Activated T-helper 1 cell treated with anti-CD3 and anti-CD28 coated beads, Interleukin-12 subunit alpha, Interleukin-12 subunit beta, Interleukin-2, Interleukin-4 antibody, amounts not matched to agents 30 ng/mL and 10 ng/mL and 1 ng/mL, durations not matched to agents 14 hours and 24 hours and 36 hours (primary cell): ENCODE results near the gene COL9A3. TPM values are rescaled to one million over a fixed set of nuclear protein-coding genes. Genes with fewer than 3 reads are reported as not detected.

Experiments
- DNase-seq: peaks from one replicate; pipeline ENCODE4 v3.0.0; 2021; ENCODE audit warnings: low spot score
- H3K27ac Mint-ChIP-seq: one replicate; pipeline ENCODE4 v1.8.0; 2021; ENCODE audit warnings: mild to moderate bottlenecking, mixed read lengths
- H3K27me3 Mint-ChIP-seq: one replicate; pipeline ENCODE4 v1.8.0; 2022; ENCODE audit warnings: mild to moderate bottlenecking, moderate library complexity, mixed read lengths; ENCODE audit not compliant: insufficient read depth
- H3K36me3 Mint-ChIP-seq: one replicate; pipeline ENCODE4 v1.8.0; 2021; ENCODE audit warnings: low read depth, mixed read lengths
- H3K4me1 Mint-ChIP-seq: one replicate; pipeline ENCODE4 v1.8.0; 2021; ENCODE audit warnings: low read depth, mixed read lengths
- H3K4me3 Mint-ChIP-seq: one replicate; pipeline ENCODE4 v1.8.0; 2021; ENCODE audit warnings: mild to moderate bottlenecking, moderate library complexity, mixed read lengths
- H3K9me3 Mint-ChIP-seq: one replicate; pipeline ENCODE4 v1.8.0; 2021; ENCODE audit warnings: mixed read lengths
- intact Hi-C: fragments of 100-400 bp; cut with micrococcal nuclease; formaldehyde crosslinking; loops from one replicate; pipeline ENCODE4 v1.15.1; 2024
- total RNA-seq: library from RNA; stranded (reverse); gene quantifications from 2 replicates; pipeline ENCODE4 v1.2.3, GENCODE V29; 2022

COL9A3 gene
- total RNA-seq, 1 donor from 2014 or later: not detected

DNA sequence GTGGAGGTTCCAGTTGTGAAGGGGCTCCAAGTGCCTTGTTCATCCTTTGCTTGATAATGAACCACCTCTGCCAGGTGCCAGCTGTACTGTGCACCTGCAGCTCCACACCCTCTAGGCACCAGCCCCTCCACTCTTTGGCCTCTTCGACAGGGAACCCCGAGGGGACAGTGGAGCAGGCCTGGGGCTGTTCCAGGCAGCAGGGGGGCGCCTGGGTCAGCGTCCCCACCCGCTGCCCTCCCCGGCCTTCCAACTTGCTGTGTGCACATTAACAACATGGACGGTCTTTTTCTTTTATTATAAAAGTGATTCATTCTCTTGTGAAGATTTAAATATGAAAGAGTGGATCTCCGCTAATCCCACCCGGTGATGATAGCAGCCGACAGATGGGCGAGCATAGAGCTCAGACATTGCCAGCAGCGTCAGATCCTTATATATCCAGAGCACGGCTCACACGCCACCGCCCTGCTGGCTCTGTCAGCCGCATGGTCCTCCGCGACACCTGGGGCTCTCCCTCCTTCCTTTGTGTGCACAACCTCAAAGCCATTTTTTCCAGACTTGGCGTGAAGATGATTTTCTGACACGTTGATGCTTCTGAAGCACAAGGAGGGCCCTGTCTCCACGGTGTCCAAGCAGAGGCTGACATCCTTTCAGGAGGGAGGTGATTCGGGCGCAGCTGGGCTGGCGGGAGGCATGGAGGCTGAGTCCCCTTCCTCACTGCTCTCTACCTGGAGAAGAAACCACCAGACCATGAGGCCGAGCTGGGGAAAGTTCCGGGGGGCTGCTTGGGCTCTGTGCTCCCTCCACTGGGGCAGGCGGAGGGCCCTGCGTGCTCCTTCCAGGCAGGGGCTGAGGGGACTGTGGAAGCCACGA, 42.8 kb upstream of the COL9A3 start:
- Mint-ChIP-seq H3K36me3 (no peaks in the 10 kb centered on the region), H3K4me1 (peaks cover 36% of the 10 kb centered on the region), H3K4me3 (no peak overlapping the region), H3K27ac (no peak overlapping the region), H3K27me3 (peaks cover 5% of the 10 kb centered on the region), H3K9me3 (no peaks in the 10 kb centered on the region)
- no peak for DNase-seq
- intact Hi-C loops: no loop called here

GRCh38 chr20:62774762-62775161, 42.1 kb upstream of the COL9A3 start:
- DNase-seq: no peak
- peaks cover 5% of the 10 kb centered on the region for H3K27me3 Mint-ChIP-seq
- H3K4me3 Mint-ChIP-seq: peak overlapping the region; percentile 30
- H3K9me3 Mint-ChIP-seq: no peaks in the 10 kb centered on the region
- H3K36me3 Mint-ChIP-seq: no peaks in the 10 kb centered on the region
- H3K4me1 Mint-ChIP-seq: peaks cover 36% of the 10 kb centered on the region
- intact Hi-C loops: no loop called here
- peak overlapping the region; percentile 58 for H3K27ac Mint-ChIP-seq

DNA sequence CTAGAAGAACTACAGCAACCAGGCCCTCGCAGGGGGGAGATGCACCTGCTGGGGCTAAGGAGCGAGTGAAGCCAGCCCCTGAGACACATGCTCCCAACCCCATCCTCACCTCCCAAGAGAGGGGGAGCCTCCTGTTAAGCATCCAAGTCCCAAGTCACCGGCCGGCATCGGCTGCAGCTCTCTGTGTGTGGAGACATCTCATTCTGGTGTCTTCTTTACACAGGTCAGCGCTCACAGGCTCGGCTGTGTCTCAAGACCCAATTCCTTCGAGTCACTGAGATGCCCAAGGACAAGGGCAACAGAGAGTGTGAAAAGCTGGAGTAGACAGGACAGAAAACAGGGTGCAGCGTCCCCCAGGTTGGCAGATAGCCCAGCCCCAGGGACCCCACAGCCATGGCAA, 41.6 kb upstream of the COL9A3 start:
- no peak for DNase-seq
- H3K36me3 Mint-ChIP-seq: no peaks in the 10 kb centered on the region
- H3K27me3 Mint-ChIP-seq: peaks cover 5% of the 10 kb centered on the region
- peaks cover 36% of the 10 kb centered on the region for H3K4me1 Mint-ChIP-seq
- no peak overlapping the region for H3K4me3 Mint-ChIP-seq
- H3K9me3 Mint-ChIP-seq: no peaks in the 10 kb centered on the region
- intact Hi-C loops: no loop called here
- no peak overlapping the region for H3K27ac Mint-ChIP-seq

DNA sequence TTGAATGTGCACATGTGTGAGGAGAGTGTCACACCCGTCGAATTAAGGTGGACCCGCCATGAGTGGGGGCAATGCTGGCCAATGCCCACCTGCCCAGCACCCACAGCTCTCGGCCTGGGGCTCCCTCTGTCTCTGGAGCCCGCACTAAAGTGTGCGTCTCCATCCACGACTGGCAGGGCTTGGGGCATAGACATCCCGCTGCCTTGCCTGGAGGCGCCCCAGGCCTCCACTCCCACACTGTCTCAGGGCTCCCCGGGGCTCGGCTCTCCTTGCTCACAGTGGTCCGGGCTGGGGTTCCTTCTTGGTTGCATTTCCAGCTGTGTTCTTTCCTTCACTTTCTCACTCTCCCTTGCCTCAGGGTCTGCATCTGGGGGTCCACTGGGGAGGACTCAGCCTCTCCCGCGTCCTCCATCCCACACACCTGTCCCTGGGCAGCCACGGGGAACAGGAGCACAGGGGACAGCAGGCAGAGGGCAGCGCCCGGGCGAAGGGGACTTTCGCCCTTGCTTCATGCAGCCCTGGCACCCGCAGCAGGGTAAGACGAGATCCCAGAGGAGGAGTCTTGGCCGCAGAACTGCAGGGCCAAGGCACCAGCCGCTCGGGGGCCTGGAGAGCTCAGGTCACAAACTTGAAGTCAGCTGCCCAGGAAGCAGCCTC, 40.7 kb upstream of the COL9A3 start:
- Mint-ChIP-seq H3K27me3 (peaks cover 5% of the 10 kb centered on the region), H3K27ac (peak overlapping the region; percentile 91), H3K4me3 (peak overlapping the region; percentile 37), H3K4me1 (peaks cover 36% of the 10 kb centered on the region), H3K36me3 (no peaks in the 10 kb centered on the region), H3K9me3 (no peaks in the 10 kb centered on the region)
- intact Hi-C loops: loop anchor here (1.0 kb wide), 1 partner anchor 36 kb away; no protein-coding TSS in a partner anchor
- DNase-seq: no peak

DNA sequence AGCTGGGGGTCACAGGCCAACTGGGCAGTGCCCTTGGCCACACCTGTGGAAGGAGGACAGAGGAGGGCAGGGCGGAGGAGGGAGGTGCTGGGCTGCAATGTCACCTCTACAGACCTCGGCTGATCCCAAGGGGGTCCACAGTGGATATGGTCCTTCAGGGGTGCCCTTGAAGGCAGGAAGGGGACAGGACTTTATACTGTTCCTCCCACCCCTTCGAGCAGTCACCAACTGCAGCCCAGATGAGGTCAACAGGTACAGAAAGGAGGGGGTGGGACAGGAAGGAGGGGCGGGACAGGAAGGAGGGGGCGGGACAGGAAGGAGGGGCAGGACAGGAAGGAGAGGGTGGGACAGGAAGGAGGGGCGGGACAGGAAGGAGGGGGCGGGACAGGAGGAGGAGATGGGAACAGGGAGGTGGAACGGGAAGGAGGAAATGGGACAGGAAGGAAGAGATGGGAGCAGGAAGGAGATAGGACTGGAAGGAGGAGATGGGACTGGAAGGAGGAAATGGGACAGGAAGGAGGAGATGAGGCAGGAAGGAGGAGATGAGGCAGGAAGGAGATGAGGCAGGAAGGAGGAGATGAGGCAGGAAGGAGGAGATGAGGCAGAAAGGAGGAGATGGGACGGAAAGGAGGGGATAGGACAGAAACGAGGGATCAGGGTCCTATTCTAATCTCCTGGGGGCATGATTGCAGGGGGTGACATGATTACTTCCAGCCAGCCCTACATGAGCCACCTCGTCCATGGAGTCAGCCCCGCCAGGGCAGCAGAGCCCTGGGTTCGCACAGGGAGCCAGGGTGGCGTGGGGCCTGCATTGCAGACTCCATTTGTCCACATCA, 39.9 kb upstream of the COL9A3 start:
- DNase-seq: peak; percentile 51
- intact Hi-C loops: loop anchor here (1.0 kb wide), 1 partner anchor 37 kb away; no protein-coding TSS in a partner anchor
- Mint-ChIP-seq H3K9me3 (no peaks in the 10 kb centered on the region), H3K36me3 (no peaks in the 10 kb centered on the region), H3K4me3 (peak overlapping the region; percentile 61), H3K27ac (peak overlapping the region; percentile 91), H3K4me1 (peaks cover 36% of the 10 kb centered on the region), H3K27me3 (peaks cover 5% of the 10 kb centered on the region)

DNA sequence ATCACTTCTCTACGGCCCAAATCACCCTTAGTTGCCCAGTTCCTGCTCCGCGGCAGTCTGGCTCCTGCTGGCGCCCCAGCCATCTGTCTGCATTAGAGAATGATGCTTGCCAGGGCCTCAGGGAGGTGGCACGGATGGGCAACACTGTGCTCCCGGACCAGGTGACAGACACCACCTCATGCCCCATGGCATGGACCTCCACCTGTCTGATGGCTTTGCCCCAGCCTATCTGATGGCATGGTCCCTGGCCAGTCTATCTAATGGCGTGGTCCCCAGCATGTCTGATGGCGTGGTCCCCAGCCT, 39.4 kb upstream of the COL9A3 start:
- Mint-ChIP-seq H3K27me3 (peaks cover 5% of the 10 kb centered on the region), H3K36me3 (no peaks in the 10 kb centered on the region), H3K9me3 (no peaks in the 10 kb centered on the region), H3K4me3 (no peak overlapping the region), H3K27ac (peak overlapping the region; percentile 91), H3K4me1 (peaks cover 36% of the 10 kb centered on the region)
- intact Hi-C loops: no loop called here
- no peak for DNase-seq

DNA sequence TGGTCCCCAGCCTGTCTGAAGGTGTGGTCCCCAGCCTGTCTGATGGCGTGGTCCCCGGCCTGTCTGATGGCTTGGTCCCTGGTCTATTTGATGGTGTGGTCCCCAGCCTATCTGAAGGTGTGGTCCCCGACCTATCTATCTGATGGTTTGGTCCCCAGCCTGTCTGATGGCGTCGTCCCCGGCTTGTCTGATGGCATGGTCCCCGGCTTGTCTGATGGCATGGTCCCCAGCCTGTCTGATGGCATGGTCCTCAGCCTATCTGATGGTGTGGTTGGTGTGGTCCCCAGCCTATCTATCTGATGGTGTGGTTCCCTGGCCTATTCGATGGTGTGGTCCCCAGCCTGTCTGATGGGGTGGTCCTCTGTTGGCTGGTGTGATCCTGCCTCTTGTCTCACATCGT, 38.8 kb upstream of the COL9A3 start:
- H3K4me1 Mint-ChIP-seq: peaks cover 35% of the 10 kb centered on the region
- intact Hi-C loops: no loop called here
- no peak for DNase-seq
- H3K36me3 Mint-ChIP-seq: no peaks in the 10 kb centered on the region
- H3K4me3 Mint-ChIP-seq: no peak overlapping the region
- H3K9me3 Mint-ChIP-seq: no peaks in the 10 kb centered on the region
- peaks cover 5% of the 10 kb centered on the region for H3K27me3 Mint-ChIP-seq
- H3K27ac Mint-ChIP-seq: no peak overlapping the region

DNA sequence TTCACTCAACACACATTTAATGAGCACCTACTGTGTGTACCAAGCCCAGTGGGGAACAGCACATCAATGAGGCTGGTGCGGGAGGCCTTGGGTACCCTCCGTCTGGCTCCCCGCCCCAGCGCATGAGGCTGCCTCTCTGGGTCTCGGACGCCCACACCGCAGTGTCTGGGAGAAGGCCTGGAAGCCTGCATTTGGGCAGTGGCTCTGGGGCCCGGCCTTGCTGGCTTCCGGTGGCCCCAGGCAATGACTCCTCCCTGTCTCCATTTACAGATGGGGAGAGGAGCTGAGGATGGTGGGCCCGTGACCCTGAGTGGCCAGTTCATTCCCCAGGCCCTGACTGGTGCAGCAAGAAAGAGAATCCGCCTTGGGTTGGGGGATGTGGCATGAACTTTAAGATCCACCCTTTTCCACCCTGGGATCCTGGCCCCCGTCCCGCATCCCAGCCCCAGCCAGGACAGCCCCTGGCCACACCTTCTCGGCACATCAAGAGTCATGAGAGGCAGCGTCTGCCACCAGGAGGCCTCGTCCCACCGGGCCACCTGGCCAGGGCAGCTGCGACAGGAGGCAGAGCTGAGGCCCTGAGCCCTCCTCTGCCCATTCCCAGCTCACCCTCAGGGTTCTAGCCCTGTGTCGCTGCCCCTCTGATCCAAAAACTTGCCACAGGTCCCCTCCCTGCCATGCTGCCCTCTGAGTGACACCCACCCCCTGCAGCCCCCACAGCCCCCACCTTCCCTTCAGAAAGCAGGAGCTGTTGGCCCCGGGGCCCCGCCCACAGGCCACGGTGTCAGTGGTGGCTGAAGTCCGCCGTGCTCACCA, 38.0 kb upstream of the COL9A3 start:
- H3K4me3 Mint-ChIP-seq: no peak overlapping the region
- H3K4me1 Mint-ChIP-seq: peaks cover 32% of the 10 kb centered on the region
- no peak overlapping the region for H3K27ac Mint-ChIP-seq
- no peaks in the 10 kb centered on the region for H3K27me3 Mint-ChIP-seq
- H3K36me3 Mint-ChIP-seq: no peaks in the 10 kb centered on the region
- DNase-seq: no peak
- no peaks in the 10 kb centered on the region for H3K9me3 Mint-ChIP-seq
- intact Hi-C loops: no loop called here

DNA sequence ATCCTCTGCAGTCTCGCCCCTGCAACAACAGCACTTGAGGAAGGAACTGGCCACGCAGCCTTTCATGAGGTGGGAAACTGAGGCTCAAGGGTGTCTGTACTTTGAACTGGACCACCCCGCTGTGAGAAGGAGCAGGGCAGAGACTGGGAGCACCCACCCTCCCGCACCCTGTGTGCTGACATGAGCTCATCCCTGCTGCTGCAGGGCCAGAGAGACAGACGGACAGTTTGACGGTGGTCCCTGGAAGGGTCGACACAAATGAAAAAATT, 37.5 kb upstream of the COL9A3 start:
- Mint-ChIP-seq H3K27me3 (no peaks in the 10 kb centered on the region), H3K27ac (no peak overlapping the region), H3K4me3 (no peak overlapping the region), H3K9me3 (no peaks in the 10 kb centered on the region), H3K4me1 (peaks cover 29% of the 10 kb centered on the region), H3K36me3 (no peaks in the 10 kb centered on the region)
- intact Hi-C loops: no loop called here
- DNase-seq: no peak

GRCh38 chr20:62780204-62780603, 36.6 kb upstream of the COL9A3 start:
- H3K9me3 Mint-ChIP-seq: no peaks in the 10 kb centered on the region
- peaks cover 20% of the 10 kb centered on the region for H3K4me1 Mint-ChIP-seq
- H3K27me3 Mint-ChIP-seq: no peaks in the 10 kb centered on the region
- no peaks in the 10 kb centered on the region for H3K36me3 Mint-ChIP-seq
- DNase-seq: no peak
- no peak overlapping the region for H3K27ac Mint-ChIP-seq
- H3K4me3 Mint-ChIP-seq: no peak overlapping the region
- intact Hi-C loops: no loop called here

DNA sequence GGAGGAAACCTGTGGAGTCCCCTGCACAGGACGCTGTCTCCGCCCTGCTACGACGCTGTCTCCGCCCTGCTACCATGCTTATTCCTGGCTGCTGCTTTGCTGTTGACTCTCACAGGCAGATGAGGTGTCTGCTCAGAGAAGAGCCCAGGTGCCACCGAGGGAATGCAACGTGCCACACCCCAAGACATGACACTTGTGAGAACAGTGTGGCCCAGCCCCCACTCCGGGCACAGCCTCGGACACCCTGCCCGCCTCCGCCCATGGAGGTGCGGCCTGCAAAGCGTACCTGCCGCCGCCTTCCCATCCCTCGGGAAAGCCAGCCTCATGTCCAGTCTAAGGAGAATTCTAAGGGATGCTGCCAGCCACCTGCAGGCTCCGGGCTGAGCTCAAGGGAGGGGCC, 36.2 kb upstream of the COL9A3 start:
- H3K4me3 Mint-ChIP-seq: no peak overlapping the region

GRCh38 chr20:62782149-62782892, 34.5 kb upstream of the COL9A3 start:
- Mint-ChIP-seq H3K27me3 (peaks cover 3% of the 10 kb centered on the region), H3K36me3 (no peaks in the 10 kb centered on the region), H3K4me1 (peaks cover 1% of the 10 kb centered on the region), H3K27ac (no peak overlapping the region), H3K9me3 (no peaks in the 10 kb centered on the region), H3K4me3 (no peak overlapping the region)
- intact Hi-C loops: no loop called here
- DNase-seq: no peak

More for the DNA sequence above, 36.2 kb upstream of the COL9A3 start:
- no peaks in the 10 kb centered on the region for H3K9me3 Mint-ChIP-seq
- intact Hi-C loops: no loop called here
- no peaks in the 10 kb centered on the region for H3K27me3 Mint-ChIP-seq
- peaks cover 15% of the 10 kb centered on the region for H3K4me1 Mint-ChIP-seq
- H3K27ac Mint-ChIP-seq: no peak overlapping the region
- H3K36me3 Mint-ChIP-seq: no peaks in the 10 kb centered on the region
- no peak for DNase-seq
